HG03135 (cell line): ENCODE measurements around the gene SKIC8.
A peak's percentile ranks its signal among the peaks of the same experiment; 100 is the strongest.

ENCODE experiments used
- ATAC-seq: cut with Tn5 transposase; IDR thresholded peaks from one replicate; pipeline ENCODE4 v1.9.1; 2021; ENCODE audit warnings: mild to moderate bottlenecking, moderate library complexity; ENCODE audit not compliant: unreplicated experiment

The SKIC8 gene

GRCh38 chr15:78299101-78299930 lies at the start of gene SKIC8:
Gene SKIC8, minus strand, starts transcription at chr15:78299609. Its CDS starts 3,923 bp downstream, at chr15:78295686.
- ATAC-seq = peak; percentile 76

DNA sequence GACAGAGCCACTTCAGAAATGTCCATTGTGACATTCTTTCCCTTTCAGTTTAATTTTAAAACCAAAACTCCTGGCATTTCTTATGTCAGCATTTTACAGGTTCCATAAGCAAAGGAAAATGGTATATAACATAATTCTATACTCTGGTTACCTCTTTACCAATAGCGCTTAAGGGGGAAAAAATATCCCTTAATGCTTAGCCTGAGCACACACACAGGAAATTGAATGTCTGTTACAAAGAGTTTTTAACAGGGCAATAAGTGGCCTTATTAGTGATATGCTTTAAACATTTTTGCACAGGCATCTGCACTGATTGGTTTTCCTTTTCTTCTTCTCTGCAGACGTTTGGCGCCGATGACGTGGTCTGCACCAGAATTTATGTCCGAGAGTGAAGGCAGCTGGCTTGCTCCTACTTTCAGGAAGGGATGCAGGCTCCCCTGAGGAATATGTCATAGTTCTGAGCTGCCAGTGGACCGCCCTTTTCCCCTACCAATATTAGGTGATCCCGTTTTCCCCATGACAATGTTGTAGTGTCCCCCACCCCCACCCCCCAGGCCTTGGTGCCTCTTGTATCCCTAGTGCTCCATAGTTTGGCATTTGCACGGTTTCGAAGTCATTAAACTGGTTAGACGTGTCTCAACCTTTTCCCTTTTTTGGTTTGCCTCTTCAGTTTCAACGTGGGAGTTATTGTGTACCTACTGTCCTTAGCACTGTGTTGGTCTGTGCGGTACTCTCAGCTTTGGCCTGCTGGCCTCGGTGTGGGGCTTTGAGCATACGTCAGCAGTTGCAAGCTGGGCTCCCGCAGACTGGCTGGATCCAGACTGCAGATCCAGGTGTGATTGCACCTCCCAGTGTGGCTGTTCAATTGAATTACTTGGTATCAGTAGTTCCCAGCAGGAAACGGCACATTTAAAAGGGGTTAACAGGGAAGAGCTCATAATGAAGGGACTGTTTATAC lies 48.5 kb upstream of the SKIC8 start:
- no peak for ATAC-seq

- no peak for ATAC-seq
Observed at GRCh38 chr15:78345396-78346125, 46.2 kb upstream of the SKIC8 start.

GRCh38 chr15:78343276-78344060 lies 44.1 kb upstream of the SKIC8 start:
- ATAC-seq = no peak

DNA sequence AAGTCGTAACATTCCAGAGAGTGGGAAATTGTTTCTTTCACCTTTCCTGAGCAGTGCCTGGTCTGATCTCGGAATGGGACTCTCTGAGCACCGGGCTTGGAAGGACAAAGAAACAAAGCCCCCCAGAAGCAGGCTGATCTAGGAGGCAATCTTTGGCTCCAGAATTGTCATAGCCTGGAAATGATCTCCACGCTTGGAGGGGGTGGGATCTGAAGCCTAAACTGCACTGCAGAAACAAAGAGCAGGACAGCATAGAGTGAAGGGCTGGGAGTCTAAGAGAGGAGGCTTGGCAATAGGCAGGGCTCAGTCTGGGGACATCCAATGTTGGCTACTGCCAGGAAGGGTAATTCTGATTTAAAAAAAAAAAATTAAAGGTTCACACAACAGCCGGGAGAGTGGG lies 42.6 kb upstream of the SKIC8 start:
- no peak for ATAC-seq

- no peak for ATAC-seq
Observed at GRCh38 chr15:78341057-78341987, 41.9 kb upstream of the SKIC8 start.

- ATAC-seq = no peak
Observed at GRCh38 chr15:78340231-78341056, 41.0 kb upstream of the SKIC8 start, which contains the start of gene CRABP1. Gene CRABP1, plus strand, starts transcription at chr15:78340353. Its CDS starts 76 bp downstream, at chr15:78340429.

DNA sequence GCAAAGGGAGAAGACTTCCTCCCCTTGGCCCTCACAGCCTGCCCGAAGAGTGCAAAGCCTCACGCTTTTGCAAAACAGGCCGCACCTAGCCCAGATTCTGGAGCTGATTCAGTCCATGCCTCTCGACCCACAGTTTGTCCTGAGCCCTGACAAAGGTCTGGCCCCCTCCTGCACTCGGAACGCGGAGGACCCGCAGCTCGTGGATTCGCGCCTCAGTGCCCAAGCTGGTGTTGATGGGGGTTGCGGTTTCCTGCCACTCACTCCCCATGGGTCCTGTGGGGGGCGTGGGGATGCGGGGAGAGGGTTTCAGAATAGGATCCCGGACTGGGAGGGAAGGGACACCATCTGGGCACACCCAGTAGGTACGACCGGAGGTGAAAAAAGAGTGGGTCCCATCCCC lies 40.1 kb upstream of the SKIC8 start:
- no peak for ATAC-seq

- ATAC-seq = no peak
Observed at GRCh38 chr15:78338781-78339180, 39.4 kb upstream of the SKIC8 start.

DNA sequence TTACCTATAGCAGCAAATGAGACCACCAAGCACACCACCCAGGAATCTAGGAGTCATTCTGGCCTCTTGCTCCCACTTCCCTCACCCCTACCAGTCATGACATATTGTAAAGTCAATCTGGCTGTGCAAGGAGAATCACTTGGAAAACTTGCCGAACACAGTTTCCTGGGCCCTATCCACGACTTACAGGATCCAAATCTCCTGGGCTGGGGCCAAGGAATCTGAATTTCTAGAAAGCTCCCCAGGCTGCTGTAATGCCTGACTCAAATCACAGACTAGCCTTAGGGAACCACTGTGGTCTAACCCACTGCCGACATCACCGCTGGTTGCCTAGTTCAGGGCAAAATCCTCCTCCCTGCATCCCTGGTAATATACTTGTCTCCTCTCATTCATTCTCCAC lies 36.6 kb upstream of the SKIC8 start:
- ATAC-seq = no peak

DNA sequence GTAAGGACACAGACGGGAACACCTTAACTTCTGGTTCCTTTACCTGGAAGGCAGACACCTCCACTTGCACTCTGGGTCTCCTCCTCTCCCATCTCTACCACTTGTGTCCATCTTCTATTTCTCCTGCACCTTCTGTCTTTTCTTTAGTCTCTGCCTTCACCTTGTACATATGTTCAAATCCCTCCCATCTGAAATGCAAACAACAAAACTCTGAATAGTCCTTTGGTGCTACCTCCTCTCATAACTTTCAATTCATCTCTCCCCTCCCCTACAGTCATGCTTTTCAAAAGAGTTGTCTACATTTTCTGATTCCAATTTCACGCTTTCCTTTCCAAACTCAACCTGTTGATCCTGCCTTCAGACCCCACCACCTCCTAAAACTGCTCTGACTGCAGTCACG lies 35.4 kb upstream of the SKIC8 start:
- ATAC-seq = no peak

DNA sequence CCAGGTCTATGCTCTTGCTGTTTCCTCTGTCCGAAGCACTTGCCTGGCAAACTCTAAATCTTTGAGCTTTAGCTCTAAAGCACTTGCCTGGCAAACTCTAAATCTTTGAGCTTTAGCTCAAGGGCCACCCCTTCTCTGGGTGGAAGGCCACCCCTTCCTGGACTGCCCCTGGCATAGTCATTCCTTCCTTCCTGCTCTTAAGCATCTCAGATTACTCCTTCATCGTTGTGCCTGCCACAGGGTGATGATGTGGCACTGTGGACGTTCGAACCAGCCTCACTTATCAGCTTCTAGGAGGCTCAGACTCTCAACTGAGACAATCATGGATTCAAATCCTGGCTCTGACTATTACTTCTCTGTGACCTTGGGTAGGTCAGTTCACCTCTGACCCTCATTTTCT lies 30.2 kb upstream of the SKIC8 start:
- ATAC-seq = no peak

DNA sequence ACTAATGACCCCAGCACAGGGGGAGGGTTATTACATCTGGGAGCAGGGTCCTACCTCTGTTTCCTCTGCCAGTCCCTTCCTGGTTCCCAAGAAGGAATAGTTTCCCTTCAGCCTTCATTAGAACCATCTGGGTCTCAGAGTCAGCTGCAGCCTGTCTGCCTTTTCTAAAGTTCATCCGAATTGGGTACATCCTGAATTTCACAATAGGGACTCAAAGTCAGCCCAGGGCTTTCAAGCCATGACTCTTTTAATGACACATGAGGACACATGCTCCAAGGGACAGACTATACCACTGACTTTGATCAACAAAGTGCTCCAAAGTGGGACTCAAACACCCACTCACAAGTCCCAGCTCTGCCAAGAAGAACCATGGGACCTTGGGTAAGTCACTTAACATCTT lies 28.1 kb upstream of the SKIC8 start:
- no peak for ATAC-seq

DNA sequence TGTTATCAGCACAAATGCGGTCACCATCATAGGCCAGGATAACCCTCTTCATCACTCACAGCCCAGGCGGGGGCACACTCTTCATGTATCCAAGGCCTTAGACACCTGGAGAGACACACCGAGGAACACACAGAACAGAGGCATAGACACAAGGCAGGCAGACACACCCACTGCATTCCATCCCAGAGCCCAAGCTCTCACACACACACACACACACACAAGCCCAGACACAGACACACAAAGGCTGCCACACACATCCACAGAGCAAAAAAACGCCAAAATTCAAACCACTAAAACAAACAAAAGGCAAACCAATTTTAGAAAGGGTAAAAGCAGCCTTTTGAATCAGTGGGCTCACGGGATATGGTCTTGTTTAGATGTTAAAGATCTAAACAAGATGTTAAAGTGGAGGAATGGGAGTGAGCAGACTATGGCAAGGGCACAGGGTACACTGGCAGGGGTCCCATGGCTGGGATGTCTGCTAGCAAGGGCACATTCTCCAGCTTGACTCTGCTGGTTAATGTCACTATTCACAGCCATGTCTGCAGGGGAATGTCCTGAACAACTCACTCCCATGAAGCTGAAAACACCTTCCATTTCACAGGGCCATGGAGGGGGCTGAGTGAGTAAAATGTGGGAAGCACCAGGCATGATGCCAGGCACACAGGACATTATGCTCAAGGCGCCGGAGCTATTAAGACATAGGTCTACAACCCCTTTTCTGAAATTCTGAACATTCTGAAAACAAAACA lies 25.9 kb upstream of the SKIC8 start:
- no peak for ATAC-seq

- no peak for ATAC-seq
Observed at GRCh38 chr15:78324144-78324543, 24.7 kb upstream of the SKIC8 start.

GRCh38 chr15:78323693-78324092 lies 24.3 kb upstream of the SKIC8 start:
- no peak for ATAC-seq

DNA sequence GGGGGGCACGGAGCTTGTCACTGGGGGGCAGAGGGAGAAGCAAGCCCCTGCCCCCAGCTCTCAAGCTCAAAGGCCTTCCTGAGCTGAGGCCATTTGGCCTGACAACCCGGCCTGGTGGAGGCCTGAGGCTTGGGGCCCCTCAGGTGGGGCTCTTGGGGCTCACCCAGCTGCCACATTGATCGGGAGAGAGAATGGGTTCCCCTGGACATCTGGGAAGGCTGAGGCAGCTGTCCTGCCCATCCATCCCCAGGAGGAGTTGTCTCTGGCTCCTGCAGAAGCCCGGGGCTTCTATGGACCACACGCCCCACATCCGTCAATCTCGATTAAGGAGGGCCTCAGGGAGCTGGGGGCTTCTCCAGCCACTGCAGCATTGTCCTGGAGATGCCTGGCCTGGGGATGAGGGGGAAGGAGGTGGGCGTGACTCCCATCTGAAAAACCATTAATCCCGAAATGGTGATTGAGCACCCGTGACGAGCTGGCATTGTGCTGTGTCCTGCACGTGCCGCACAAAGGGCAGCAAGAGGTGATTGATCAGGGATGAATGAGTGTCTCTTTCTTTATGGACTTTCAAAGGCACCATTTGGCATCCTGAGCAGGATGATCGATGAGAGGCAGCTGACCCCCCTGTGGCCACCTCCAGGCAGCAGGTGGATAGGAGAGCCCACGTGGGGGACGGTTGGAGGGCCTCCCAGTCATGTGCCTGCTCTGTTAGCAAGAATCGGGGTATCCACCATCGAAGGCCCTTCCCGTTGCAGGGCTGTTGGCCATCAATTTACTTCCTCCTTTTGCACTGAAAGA lies 23.5 kb upstream of the SKIC8 start:
- no peak for ATAC-seq
